GM12892 (cell line): ENCODE measurements around the gene POLR1A.
"Not testable (repeated sequence)": the region's sequence is repeated elsewhere in the genome, so short reads cannot be mapped to it uniquely, and the experiment has no call there.

Experiments used
- DNase-seq: peaks from one replicate; pipeline ENCODE4 v3.0.0; 2011; ENCODE audit not compliant: insufficient read length
- FAIRE-seq: peaks from 2 replicates; lab custom pipeline; 2011; peaks lifted over from hg19 to GRCh38; lab: Jason Lieb, UNC
- POLR2A ChIP-seq: IDR thresholded peaks from 2 replicates; pipeline ENCODE4 v1.6.1; 2011; ENCODE audit warnings: low read depth, low read length, control low read depth
- POLR2AphosphoS5 ChIP-seq: IDR thresholded peaks from 2 replicates; pipeline ENCODE4 v1.6.1; 2011; ENCODE audit warnings: low read depth, low read length, control low read depth
- TAF1 ChIP-seq: IDR thresholded peaks from 2 replicates; pipeline ENCODE4 v1.6.1; 2011; ENCODE audit warnings: low read depth, mild to moderate bottlenecking, control low read depth, low read length, borderline replicate concordance

The POLR1A gene

GRCh38 chr2:85999061-85999831 is 106.4 kb downstream of the POLR1A start:
- DNase-seq = peak; percentile 41
- FAIRE-seq = peak; percentile 85
- TF ChIP-seq POLR2AphosphoS5 = no peak
- no peak for TF ChIP-seq TAF1
- peak; percentile 57; the same call in 1 of the 2 replicates for TF ChIP-seq POLR2A

- no peak for FAIRE-seq
- TF ChIP-seq POLR2AphosphoS5 (no peak), POLR2A (no peak), TAF1 (no peak)
- no peak for DNase-seq
Measured at GRCh38 chr2:85998071-85998991, 107.4 kb downstream of the POLR1A start.

- DNase-seq (no peak), FAIRE-seq (no peak)
- TF ChIP-seq POLR2A (no peak), POLR2AphosphoS5 (no peak), TAF1 (no peak)
Measured at GRCh38 chr2:85997017-85997970, 108.4 kb downstream of the POLR1A start.

GRCh38 chr2:85996591-85996990 is 109.1 kb downstream of the POLR1A start:
- no peak for DNase-seq
- FAIRE-seq = no peak

GRCh38 chr2:85995648-85996529 is 109.8 kb downstream of the POLR1A start:
- TF ChIP-seq POLR2A = no peak
- no peak for TF ChIP-seq TAF1
- TF ChIP-seq POLR2AphosphoS5 = no peak
- no peak for DNase-seq
- no peak for FAIRE-seq

More at GRCh38 chr2:85996591-85996990, 109.1 kb downstream of the POLR1A start:
- TF ChIP-seq TAF1 (no peak), POLR2A (no peak), POLR2AphosphoS5 (no peak)

GRCh38 chr2:85994897-85995647 is 110.6 kb downstream of the POLR1A start:
- no peak for TF ChIP-seq POLR2A
- TF ChIP-seq POLR2AphosphoS5 = no peak
- TF ChIP-seq TAF1 = no peak
- FAIRE-seq = no peak
- no peak for DNase-seq

GRCh38 chr2:85994421-85994777 is 111.3 kb downstream of the POLR1A start:
- DNase-seq (no peak), FAIRE-seq (no peak)
- no peak for TF ChIP-seq TAF1
- no peak for TF ChIP-seq POLR2AphosphoS5
- TF ChIP-seq POLR2A = no peak

GRCh38 chr2:85992611-85993010 is 113.1 kb downstream of the POLR1A start:
- FAIRE-seq (no peak), DNase-seq (no peak)
- no peak for TF ChIP-seq TAF1
- no peak for TF ChIP-seq POLR2AphosphoS5
- TF ChIP-seq POLR2A = no peak

- not testable (repeated sequence) for DNase-seq, FAIRE-seq
Measured at GRCh38 chr2:85992053-85992452, 113.6 kb downstream of the POLR1A start.

- TF ChIP-seq POLR2A (no peak), TAF1 (no peak), POLR2AphosphoS5 (no peak)
- FAIRE-seq (no peak), DNase-seq (no peak)
Measured at GRCh38 chr2:85990084-85990483, 115.6 kb downstream of the POLR1A start.
